SU-DHL-6 (cell line): ENCODE results near the gene IPO9.

ENCODE experiments used
- EZH2phosphoT487 ChIP-seq: fragments of 200-600 bp; sonication (generic), shearing (Covaris generic); conservative IDR thresholded peaks from 2 replicates; pipeline ENCODE4 v1.6.1; 2018; ENCODE audit warnings: mild to moderate bottlenecking, antibody characterized with exemption, low read length, moderate library complexity, mixed read lengths
- TF ChIP-seq, protein P1 (sequence below): fragments of 200-600 bp; sonication (generic); IDR thresholded peaks from one replicate; pipeline ENCODE4 v1.5.1; 2017; ENCODE audit warnings: antibody characterized with exemption, mild to moderate bottlenecking, low read length, moderate library complexity; ENCODE audit not compliant: insufficient read depth, poor library complexity, severe bottlenecking

- TF ChIP-seq, protein P1, sequence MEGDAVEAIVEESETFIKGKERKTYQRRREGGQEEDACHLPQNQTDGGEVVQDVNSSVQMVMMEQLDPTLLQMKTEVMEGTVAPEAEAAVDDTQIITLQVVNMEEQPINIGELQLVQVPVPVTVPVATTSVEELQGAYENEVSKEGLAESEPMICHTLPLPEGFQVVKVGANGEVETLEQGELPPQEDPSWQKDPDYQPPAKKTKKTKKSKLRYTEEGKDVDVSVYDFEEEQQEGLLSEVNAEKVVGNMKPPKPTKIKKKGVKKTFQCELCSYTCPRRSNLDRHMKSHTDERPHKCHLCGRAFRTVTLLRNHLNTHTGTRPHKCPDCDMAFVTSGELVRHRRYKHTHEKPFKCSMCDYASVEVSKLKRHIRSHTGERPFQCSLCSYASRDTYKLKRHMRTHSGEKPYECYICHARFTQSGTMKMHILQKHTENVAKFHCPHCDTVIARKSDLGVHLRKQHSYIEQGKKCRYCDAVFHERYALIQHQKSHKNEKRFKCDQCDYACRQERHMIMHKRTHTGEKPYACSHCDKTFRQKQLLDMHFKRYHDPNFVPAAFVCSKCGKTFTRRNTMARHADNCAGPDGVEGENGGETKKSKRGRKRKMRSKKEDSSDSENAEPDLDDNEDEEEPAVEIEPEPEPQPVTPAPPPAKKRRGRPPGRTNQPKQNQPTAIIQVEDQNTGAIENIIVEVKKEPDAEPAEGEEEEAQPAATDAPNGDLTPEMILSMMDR: no peak
- no peak for TF ChIP-seq EZH2phosphoT487
Observed at GRCh38 chr1:201884425-201884824, 55.5 kb downstream of the IPO9 start.
